Measurements from ENCODE around the gene ATP4B.

DNA sequence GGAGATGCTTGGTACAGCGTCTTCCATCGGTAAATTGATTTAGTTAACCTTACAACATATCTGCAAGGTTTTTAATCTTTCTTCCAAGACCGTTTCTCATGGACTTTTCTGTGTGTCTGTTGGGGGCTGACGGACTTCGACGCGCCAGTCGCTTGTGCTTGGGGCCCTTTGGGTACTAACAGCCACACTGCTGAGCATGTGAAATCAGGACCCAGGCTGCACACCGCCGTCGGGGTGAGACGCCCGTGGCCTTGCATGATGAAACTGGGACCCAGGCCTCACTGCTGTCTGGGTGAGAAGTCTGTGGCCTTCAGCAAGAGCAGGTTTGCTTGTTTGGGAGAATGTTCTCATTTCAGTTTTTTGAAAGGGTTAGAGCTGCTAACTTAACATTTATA is 9.8 kb downstream of the ATP4B start:
- TF ChIP-seq CTCF (IDR thresholded peaks at IDR 0.05) (no peak), POLR2A (IDR thresholded peaks at IDR 0.05) (no peak)
